ENCODE data around the gene CD47. TPM values are rescaled to one million over a fixed set of nuclear protein-coding genes. Genes with fewer than 3 reads are reported as not detected.

The CD47 gene
- total and polyA plus RNA-seq, 2 of the 4 experiments (the other 2 are of a cell fraction), result 45.9 to 52.0 TPM

DNA sequence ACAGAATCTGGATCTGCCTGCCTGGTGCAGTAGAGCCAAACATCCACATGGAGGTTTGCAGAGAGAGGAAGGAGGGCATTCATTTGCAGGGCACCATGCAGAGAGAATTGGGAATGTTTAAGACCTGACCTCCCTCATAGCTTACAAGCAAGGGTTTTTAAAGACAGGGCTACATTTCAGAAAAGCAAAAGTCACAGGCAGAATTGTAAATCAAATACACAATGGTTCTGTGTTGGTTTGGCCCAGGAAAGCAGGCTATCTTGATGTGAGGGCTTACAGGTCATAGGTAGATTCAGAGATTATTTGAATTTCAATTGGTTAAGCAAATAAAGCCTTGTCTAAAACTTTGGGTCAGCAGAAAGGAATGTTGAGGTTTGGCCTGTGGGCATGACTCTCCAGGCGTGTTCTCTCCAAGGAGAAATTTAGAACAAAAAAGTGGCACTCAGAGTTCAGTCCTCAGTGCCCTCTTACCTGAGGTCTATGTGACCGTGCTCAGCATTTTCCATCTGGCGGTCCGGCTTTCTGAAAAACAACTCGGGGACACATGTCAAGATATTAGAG, 91.5 kb downstream of the CD47 start:
- Histone ChIP-seq H3K4me2 (ENCODE audit: low read depth, low read length) (no peak overlapping the region), H3K36me3 (ENCODE audit: control insufficient read depth, insufficient read depth, low read length) (no peaks in the 10 kb centered on the region), H2AFZ (replicated peaks; ENCODE audit: low read length, poor library complexity) (no peak overlapping the region), H3K4me3 (ENCODE audit: insufficient read depth, low read depth, low read length) (no peak overlapping the region), H4K5ac (ENCODE audit: low read depth, low read length) (no peak overlapping the region), H2AK9ac (replicated peaks; ENCODE audit: low read depth, low read length, poor library complexity) (no peak overlapping the region), H3K9ac (ENCODE audit: low read depth, low read length) (no peak overlapping the region), H3K4ac (ENCODE audit: low read depth, low read length) (no peak overlapping the region), H4K8ac (ENCODE audit: low read depth in 2 of 2, low read length in 2 of 2) (no peak overlapping the region), H3K18ac (ENCODE audit: low read depth, low read length) (no peak overlapping the region), H2AK5ac (ENCODE audit: low read depth, low read length) (no peak overlapping the region), H2BK5ac (ENCODE audit: low read depth, low read length, poor library complexity, severe bottlenecking) (no peak overlapping the region), H3K14ac (replicated peaks; ENCODE audit: low read depth, low read length) (no peak overlapping the region), H3K27me3 (ENCODE audit: control insufficient read depth, insufficient read depth, low read length) (peaks cover 12% of the 10 kb centered on the region), H4K91ac (ENCODE audit: insufficient read depth, low read depth, low read length) (no peak overlapping the region), H4K20me1 (ENCODE audit: insufficient read depth, low read length) (no peaks in the 10 kb centered on the region), H2BK15ac (ENCODE audit: low read depth, low read length) (no peak overlapping the region), H3K9me1 (ENCODE audit: insufficient read depth, low read length) (no peaks in the 10 kb centered on the region), H3K56ac (ENCODE audit: extremely low read depth, insufficient read depth, low read length) (no peak overlapping the region), H3K27ac (ENCODE audit: insufficient read depth, low read length) (no peak overlapping the region), H2BK20ac (ENCODE audit: low read depth, low read length) (no peak overlapping the region), H3K4me1 (ENCODE audit: control insufficient read depth, insufficient read depth, low read length) (0 out of 2 replicates have a peak, but pooled peaks cover 2% of the 10 kb centered on the region), H2BK120ac (ENCODE audit: low read depth, low read length) (no peak overlapping the region), H3K9me3 (ENCODE audit: control insufficient read depth, insufficient read depth, low read length) (no peaks in the 10 kb centered on the region), H3K79me1 (ENCODE audit: low read depth in 1 of 2, low read length in 2 of 2) (no peaks in the 10 kb centered on the region), H3K23ac (ENCODE audit: low read depth, low read length) (no peak overlapping the region)
- BruUV-seq (replicated peaks), result no TSS peak
- ChIA-PET CTCF (no interaction called here), POLR2A (ENCODE audit: unreplicated experiment) (interaction anchor here (0.7 kb wide), 1 partner anchor 124 kb away, joined by 6 read pairs; no protein-coding TSS in a partner anchor)
- dilution Hi-C loops (cut with HindIII; ENCODE audit: low sequenced_read_pairs, unreplicated experiment) (no loop called here), in situ Hi-C loops (cut with MboI; ENCODE audit: low sequenced_read_pairs) (no loop called here), intact Hi-C loops (cut with micrococcal nuclease) (no loop called here)
- no CpG with 5 or more reads among the region's 5 CpGs for WGBS, 2 experiments (ENCODE audit: extremely low coverage in 2 of 2, insufficient read length in 1 of 2)
- DNase-seq (no peak), ATAC-seq (ENCODE audit: low read depth) (no peak)
- TF ChIP-seq, protein P1, sequence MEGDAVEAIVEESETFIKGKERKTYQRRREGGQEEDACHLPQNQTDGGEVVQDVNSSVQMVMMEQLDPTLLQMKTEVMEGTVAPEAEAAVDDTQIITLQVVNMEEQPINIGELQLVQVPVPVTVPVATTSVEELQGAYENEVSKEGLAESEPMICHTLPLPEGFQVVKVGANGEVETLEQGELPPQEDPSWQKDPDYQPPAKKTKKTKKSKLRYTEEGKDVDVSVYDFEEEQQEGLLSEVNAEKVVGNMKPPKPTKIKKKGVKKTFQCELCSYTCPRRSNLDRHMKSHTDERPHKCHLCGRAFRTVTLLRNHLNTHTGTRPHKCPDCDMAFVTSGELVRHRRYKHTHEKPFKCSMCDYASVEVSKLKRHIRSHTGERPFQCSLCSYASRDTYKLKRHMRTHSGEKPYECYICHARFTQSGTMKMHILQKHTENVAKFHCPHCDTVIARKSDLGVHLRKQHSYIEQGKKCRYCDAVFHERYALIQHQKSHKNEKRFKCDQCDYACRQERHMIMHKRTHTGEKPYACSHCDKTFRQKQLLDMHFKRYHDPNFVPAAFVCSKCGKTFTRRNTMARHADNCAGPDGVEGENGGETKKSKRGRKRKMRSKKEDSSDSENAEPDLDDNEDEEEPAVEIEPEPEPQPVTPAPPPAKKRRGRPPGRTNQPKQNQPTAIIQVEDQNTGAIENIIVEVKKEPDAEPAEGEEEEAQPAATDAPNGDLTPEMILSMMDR (conservative IDR thresholded peaks at IDR 0.05; ENCODE audit: low read depth, low read length), result no peak
- TF ChIP-seq MAZ (IDR thresholded peaks at IDR 0.05; ENCODE audit: borderline replicate concordance, low read depth, low read length), result no peak
- no peak for TF ChIP-seq NFE2L2 (IDR thresholded peaks at IDR 0.05; ENCODE audit: low read depth, low read length)
- no peak for TF ChIP-seq POLR2A (IDR thresholded peaks at IDR 0.05; ENCODE audit: low read depth, low read length)
- no peak for TF ChIP-seq RAD21 (IDR thresholded peaks at IDR 0.05; ENCODE audit: low read length)
- no peak for TF ChIP-seq SMC3 (IDR thresholded peaks at IDR 0.05; ENCODE audit: low read depth, low read length)
- TF ChIP-seq ELK1 (IDR thresholded peaks at IDR 0.05; ENCODE audit: borderline replicate concordance, low read depth, low read length), result no peak
- TF ChIP-seq CHD1 (IDR thresholded peaks at IDR 0.05; ENCODE audit: low read depth, low read length), result no peak
- no peak for TF ChIP-seq FOS (IDR thresholded peaks at IDR 0.05; ENCODE audit: low read depth, low read length)
- TF ChIP-seq USF2 (IDR thresholded peaks at IDR 0.05; ENCODE audit: low read depth, low read length), result no peak
- TF ChIP-seq RCOR1 (IDR thresholded peaks at IDR 0.05; ENCODE audit: insufficient replicate concordance, low read length), result no peak
- TF ChIP-seq MAFK (IDR thresholded peaks at IDR 0.05; ENCODE audit: low read depth, low read length), result no peak
- TF ChIP-seq MXI1 (IDR thresholded peaks at IDR 0.05; ENCODE audit: borderline replicate concordance, low read depth, low read length), result no peak
- no peak for TF ChIP-seq CEBPB (IDR thresholded peaks at IDR 0.05; ENCODE audit: low read depth, low read length)
- TF ChIP-seq RFX5 (IDR thresholded peaks at IDR 0.05; ENCODE audit: low read depth, low read length), result no peak
- TF ChIP-seq BHLHE40 (IDR thresholded peaks at IDR 0.05; ENCODE audit: low read depth, low read length), result no peak

Data from IMR-90 (cell line).